GM19328 (cell line): Measurements from ENCODE around the gene NTMT1.

Experiments used
- ATAC-seq: cut with Tn5 transposase; IDR thresholded peaks from one replicate; pipeline ENCODE4 v1.9.1; 2021; ENCODE audit warnings: mild to moderate bottlenecking, moderate library complexity; ENCODE audit not compliant: unreplicated experiment

NTMT1 gene

DNA sequence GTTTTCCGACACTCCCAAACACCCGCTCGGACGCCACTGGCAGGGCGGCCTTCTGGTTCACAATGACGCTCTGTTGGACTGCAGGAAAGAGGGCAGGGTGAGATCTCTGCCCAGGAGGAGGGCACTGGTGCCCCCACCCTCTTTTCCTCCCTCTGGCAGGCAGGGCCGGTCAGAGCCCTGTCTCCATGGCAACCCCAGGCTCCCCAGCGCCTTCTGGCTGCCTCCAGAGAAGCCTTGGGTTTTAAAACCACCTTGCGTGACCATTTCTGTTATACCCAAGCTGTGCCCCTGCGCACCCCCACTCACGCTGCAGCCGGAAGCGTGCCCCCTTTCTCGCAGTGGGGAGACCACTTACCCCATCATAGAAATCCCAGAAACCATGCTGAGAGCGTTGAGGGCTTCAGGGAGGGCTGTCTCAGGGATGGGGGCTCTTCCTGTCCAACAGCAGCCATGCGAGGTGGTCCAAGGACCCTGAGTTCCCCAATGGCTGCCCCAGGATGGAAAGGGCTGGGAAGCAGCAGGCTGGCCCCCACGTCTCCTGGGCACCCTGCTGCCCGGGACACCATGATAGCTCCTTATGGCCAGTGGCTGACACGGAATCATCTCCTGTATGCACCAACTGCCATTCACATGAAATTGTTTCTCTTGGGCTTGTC, 12.3 kb upstream of the NTMT1 start:
- no peak for ATAC-seq

- no peak for ATAC-seq
Observed at GRCh38 chr9:129614932-129615331, 11.0 kb upstream of the NTMT1 start.

DNA sequence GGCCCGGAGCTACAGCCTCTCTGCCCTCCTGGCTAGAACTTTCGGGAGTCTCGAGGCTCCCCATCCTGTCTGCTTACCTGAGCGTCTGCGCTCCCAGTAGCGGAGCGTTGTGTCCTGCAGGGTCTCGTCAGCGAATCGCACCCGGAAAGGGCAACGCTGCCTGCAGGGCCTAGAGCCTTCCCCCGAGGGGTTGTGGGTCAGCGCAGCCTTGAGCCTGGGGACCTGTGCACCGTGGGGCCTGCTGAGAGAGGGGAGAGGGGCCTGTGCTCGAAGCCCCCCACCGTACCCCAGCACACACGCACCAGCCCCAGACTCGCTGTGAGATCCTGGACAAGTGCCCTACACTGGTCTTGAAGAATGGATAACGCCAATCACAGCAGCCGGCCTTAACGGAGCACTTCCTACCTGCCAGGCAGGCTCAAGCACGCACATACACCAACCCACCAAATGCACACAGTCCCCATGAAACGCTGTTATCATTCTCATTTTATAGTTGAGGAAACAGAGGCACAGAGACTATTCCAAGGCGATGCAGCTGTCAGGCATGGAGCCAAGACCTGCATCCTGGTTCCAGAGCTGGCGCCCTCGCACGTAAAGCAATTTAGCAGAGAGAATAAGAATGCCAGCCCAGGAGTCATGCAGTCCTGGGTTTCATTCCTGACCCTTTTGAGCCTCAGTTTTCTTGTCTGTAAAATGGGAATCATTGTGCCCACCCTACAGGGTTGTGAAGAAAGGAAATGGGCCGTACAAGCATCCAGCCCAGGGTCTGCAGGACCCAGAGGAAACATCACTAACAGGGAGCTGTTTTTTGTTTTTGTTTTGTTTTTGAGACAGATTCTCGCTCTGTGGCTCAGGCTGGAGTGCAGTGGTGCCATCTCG, 10.3 kb upstream of the NTMT1 start:
- no peak for ATAC-seq

DNA sequence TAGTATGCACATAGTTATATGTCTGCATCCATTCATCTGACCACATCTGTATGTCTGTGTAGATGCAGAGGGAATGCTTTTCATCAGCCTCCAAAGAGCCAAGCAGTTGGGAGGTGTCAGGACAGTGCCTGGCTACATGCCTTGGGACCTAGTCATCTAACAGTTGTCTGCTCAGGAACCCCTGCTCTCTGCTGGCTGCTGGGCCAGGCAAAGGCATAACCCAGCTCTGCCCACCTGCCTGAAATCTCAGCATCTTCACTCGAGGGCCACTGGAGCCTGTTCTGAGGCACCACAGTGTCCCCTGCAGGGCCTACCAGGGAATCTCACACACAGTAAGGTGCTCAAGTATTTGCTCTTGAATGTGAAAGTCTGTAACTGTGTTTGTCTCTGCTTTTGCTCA, 8.8 kb upstream of the NTMT1 start:
- ATAC-seq = no peak

- no peak for ATAC-seq
Observed at GRCh38 chr9:129619787-129620668, 5.9 kb upstream of the NTMT1 start.

GRCh38 chr9:129620669-129621295, 5.2 kb upstream of the NTMT1 start, which contains the start of gene C9orf50:
Gene C9orf50 (minus strand): TSS chr9:129621101. CDS start chr9:129620574, 527 bp downstream.
- ATAC-seq = no peak

DNA sequence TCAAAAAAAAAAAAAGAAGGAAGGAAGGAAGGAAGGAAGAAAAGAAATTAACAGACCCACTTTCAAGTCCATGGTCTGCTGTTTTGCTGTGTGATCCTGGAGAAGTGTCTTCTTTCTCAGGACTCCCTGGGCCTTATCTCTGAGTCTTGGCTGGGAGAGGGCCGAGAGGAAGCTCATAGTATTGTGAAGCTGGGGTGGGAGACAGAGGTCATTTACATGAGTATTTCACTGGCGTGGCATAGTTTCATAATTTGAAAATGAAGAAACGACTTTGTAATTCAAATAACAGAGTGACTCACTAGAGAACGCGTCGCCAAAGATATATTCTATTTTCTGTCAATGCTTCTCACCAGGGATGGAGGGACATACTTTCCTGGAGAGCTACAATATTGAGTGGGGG, 2.6 kb upstream of the NTMT1 start:
- no peak for ATAC-seq

GRCh38 chr9:129624168-129624759, 1.7 kb upstream of the NTMT1 start:
- no peak for ATAC-seq

DNA sequence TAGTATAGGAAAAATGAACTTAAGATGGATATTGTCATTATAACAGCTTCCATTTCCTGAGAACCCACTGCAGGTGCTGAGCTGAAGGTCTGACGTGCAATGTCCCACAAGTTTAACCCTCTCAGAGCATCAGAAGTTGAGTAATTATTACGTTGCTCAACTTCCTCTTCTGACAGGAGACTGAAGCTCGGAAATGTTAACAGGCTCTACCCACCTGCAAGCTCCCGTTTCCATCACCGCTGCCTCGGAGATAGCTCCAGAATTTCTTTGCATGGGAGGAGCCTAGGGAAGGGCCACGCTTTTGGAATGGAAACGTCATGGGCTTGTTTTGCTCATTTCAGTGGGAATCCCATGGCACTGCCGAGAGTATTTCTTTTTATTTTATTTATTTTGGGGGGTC, 1.0 kb upstream of the NTMT1 start:
- no peak for ATAC-seq

GRCh38 chr9:129626625-129627284, 792 bp downstream of the NTMT1 start:
- ATAC-seq = peak; percentile 23

DNA sequence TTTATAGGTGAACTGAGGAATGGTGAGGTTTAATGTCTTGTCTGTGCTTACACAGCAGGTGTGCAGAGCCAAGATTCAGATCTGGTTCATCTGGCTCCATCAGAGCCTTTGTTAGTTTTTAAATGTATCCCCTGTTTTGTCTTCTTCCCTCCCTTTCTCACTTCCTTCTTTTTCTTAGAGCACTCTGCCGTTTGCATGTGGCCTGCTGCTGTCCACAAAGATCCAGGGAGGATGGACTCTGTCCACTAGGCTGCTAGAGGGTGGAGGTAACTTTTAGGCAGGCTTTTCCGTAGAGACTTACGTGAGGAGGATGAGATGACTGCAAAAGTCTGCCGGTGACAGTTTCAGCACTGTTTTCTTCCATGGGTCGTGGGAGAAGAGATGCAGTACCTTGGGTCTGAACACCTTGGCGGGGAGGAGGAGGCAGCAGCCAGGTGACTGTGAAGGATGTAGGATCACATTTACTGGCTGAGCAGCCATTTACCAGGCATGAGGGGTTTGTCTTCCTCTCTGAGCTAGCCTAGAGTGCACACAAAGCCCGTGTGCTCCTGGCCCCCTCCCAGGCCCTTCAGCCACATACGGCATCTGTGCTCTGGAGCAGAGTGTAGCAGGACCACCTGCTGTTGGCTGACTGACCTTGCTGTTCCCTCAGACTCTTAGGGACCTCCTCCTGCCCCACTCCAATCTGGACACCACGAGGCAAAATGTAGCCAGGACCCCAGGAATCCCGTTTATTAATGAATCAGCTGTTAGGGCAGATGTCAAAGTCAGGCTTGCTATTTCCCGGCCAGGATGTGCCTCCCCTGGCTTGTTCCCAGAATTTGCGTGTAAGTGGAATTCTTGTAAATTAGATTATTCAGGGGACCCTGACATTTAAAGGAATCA, 1.8 kb downstream of the NTMT1 start:
- ATAC-seq = no peak

DNA sequence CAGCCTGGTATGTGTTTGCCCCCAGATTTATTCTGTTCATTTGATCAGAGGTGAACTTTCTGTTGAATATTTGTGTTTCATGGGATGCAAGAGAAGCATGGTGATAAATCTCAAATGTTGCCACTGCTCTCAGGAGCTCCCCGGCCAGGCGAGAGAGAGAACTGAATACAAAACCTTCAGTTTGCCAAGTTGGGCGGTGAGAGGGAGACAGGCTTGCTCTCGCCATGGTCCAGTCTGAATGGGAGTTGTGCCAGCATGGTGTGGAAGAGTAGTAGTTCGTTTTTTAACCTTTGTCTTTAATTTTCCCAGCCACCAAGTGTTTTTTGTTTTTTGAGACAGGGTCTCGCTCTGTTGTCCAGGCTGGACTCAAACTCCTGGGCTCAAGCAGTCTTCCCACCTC, 2.7 kb downstream of the NTMT1 start:
- ATAC-seq = no peak

- no peak for ATAC-seq
Observed at GRCh38 chr9:129629251-129629820, 3.4 kb downstream of the NTMT1 start.

- no peak for ATAC-seq
Observed at GRCh38 chr9:129630967-129631673, 5.2 kb downstream of the NTMT1 start.

DNA sequence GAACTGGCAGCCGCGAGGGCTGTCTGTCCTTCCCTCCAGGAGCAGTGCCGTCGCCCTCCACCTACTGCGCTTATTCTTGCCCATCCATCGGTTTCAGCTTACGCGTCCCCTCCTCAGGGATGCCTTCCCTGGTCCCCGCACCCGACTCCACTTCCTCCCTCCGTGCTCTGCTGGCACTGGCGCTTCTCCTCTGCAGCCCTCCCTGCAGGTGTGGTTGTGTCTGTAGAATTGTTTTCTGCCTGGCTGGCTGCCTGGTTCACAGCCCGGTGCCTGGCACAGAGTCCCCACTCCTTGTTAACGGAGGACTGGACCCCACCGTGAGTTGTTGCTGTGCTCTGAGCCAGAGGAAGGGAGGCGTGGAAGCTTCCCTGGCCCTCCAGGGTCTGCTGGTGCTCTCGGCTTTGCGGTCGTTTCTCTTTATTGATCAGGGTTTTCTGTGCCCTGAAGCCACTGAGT, 5.7 kb downstream of the NTMT1 start:
- no peak for ATAC-seq

- ATAC-seq = no peak
Observed at GRCh38 chr9:129632460-129632859, 6.5 kb downstream of the NTMT1 start.

DNA sequence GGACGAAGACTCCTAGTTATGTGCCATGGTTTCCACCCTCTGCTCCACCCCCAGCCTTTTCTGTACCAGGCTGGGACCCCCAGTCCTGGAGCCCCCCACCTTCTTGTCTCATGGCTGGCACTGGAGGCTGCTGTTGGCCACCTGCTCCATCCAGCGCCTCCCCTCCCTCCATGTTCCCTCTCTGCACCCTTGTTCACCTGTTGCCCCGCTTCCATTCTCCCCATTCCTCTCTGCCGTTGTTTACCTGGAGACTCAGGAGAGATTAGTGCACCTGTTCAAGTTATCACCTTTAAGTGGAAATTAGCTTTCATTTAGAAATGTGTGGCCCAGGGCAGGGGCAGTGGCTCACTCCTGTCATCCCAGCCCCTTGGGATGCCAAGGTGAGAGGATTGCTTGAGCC, 7.2 kb downstream of the NTMT1 start:
- no peak for ATAC-seq

DNA sequence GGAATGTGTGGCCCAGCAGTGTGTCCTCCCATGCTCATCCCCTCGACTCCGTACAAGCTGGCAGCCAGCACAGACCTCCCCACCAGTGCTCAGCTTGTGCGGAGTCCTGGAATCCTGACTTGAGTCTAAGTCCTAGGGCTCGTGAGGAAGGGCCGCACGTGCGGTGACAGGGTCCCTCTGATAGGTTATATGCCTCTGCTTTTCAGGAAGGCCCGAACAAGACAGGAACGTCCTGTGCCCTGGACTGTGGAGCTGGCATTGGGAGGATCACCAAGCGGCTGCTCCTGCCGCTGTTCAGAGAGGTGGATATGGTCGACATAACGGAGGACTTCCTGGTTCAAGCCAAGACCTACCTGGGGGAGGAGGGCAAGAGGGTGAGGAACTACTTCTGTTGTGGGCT, 7.9 kb downstream of the NTMT1 start:
- no peak for ATAC-seq
